ENCODE data around the gene RETREG3. TPM values are rescaled to one million over a fixed set of nuclear protein-coding genes. Genes with fewer than 3 reads are reported as not detected.

Gene RETREG3
- total and polyA plus RNA-seq, 2 of the 13 experiments (the other 11 are each of a cell fraction or from before 2014, with no cell fraction given), result 47.0 to 55.8 TPM

DNA sequence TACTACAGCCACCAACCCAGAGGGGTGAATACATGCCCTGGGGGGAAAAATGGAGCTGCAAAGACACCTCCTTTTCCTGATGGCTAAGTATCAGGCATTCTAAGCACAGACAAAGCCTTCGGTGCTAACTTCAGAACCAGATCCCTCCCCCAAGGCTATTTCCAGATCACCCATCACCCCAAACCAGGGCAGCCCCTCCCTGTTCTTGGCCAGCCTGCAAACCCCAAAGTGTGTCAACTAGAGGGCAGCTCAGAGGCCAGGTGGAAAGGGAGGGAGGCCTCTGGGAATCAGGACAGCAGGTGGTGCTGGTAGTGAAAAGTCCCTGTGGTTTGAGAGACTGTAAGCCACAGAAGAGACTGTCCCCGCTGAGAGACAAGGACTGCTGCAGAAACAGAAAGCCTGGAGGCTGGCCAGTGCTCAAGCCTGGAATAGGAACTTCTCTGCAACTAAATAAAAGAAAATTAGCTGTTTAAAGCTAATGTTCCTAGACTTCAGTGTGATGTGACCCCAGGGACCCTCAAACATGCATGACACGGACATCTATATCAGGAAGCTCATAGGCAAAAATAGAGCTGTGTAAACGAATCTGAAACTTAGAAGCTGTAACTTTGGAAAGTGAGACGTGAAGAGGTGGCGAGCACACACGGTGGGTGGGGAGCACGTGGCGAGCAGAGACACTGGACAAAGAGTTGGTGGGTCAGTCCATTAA lies 9.4 kb upstream of the RETREG3 start (continued):
- TF ChIP-seq EEA1 (CRISPR knock-in tag; IDR thresholded peaks at IDR 0.05; ENCODE audit: borderline replicate concordance) (0 out of 2 replicates have a peak, but pooled peaks have one; percentile 6), ZNF333 (CRISPR knock-in tag; IDR thresholded peaks at IDR 0.05; ENCODE audit: borderline replicate concordance) (no peak), TERF1 (CRISPR knock-in tag; IDR thresholded peaks at IDR 0.05) (no peak), ZNF782 (CRISPR knock-in tag; IDR thresholded peaks at IDR 0.05; ENCODE audit: borderline replicate concordance) (no peak), AKNA (CRISPR knock-in tag; IDR thresholded peaks at IDR 0.05; ENCODE audit: borderline replicate concordance) (no peak), ZNF564 (CRISPR knock-in tag; IDR thresholded peaks at IDR 0.05) (no peak), PAWR (CRISPR knock-in tag; IDR thresholded peaks at IDR 0.05; ENCODE audit: borderline replicate concordance) (no peak), ETV5 (CRISPR knock-in tag; IDR thresholded peaks at IDR 0.05; ENCODE audit: borderline replicate concordance) (no peak), ZNF160 (CRISPR knock-in tag; IDR thresholded peaks at IDR 0.05) (no peak), POLR2AphosphoS2 (IDR thresholded peaks at IDR 0.05; ENCODE audit: low read depth, low read length) (no peak), ZNF124 (CRISPR knock-in tag; IDR thresholded peaks at IDR 0.05) (peak; percentile 83; the same call in 1 of the 2 replicates), ZBTB21 (CRISPR knock-in tag; IDR thresholded peaks at IDR 0.05) (no peak), SOX6 (IDR thresholded peaks at IDR 0.05) (no peak), SOX6 (CRISPR knock-in tag; IDR thresholded peaks at IDR 0.05) (no peak), ZNF768 (CRISPR knock-in tag; IDR thresholded peaks at IDR 0.05) (no peak), RBFOX2 (IDR thresholded peaks at IDR 0.05; ENCODE audit: low read depth, low read length) (no peak), YEATS2 (CRISPR knock-in tag; IDR thresholded peaks at IDR 0.05; ENCODE audit: borderline replicate concordance) (no peak), GTF3A (CRISPR knock-in tag; conservative IDR thresholded peaks at IDR 0.05) (no peak), ZNF484 (CRISPR knock-in tag; IDR thresholded peaks at IDR 0.05; ENCODE audit: borderline replicate concordance, low read depth) (no peak), NFE2L2 (IDR thresholded peaks at IDR 0.05; ENCODE audit: low read length) (no peak)
- TF ChIP-seq, protein P1, sequence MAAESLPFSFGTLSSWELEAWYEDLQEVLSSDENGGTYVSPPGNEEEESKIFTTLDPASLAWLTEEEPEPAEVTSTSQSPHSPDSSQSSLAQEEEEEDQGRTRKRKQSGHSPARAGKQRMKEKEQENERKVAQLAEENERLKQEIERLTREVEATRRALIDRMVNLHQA (CRISPR knock-in tag; IDR thresholded peaks at IDR 0.05), result no peak
- TF ChIP-seq, protein P2, sequence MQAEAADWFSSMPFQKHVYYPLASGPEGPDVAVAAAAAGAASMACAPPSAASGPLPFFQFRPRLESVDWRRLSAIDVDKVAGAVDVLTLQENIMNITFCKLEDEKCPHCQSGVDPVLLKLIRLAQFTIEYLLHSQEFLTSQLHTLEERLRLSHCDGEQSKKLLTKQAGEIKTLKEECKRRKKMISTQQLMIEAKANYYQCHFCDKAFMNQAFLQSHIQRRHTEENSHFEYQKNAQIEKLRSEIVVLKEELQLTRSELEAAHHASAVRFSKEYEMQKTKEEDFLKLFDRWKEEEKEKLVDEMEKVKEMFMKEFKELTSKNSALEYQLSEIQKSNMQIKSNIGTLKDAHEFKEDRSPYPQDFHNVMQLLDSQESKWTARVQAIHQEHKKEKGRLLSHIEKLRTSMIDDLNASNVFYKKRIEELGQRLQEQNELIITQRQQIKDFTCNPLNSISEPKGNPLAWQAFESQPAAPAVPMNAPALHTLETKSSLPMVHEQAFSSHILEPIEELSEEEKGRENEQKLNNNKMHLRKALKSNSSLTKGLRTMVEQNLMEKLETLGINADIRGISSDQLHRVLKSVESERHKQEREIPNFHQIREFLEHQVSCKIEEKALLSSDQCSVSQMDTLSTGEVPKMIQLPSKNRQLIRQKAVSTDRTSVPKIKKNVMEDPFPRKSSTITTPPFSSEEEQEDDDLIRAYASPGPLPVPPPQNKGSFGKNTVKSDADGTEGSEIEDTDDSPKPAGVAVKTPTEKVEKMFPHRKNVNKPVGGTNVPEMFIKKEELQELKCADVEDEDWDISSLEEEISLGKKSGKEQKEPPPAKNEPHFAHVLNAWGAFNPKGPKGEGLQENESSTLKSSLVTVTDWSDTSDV (CRISPR knock-in tag; IDR thresholded peaks at IDR 0.05), result no peak

All from HepG2 (cell line).